C4-2B (cell line): ENCODE measurements around the gene ERGIC1.

Source experiments
- ZFX ChIP-seq: fragments of 450-650 bp; IDR thresholded peaks from 2 replicates; pipeline ENCODE4 v1.6.1; 2017
- TF ChIP-seq, protein P1 (sequence below): fragments of 450-650 bp; conservative IDR thresholded peaks from 2 replicates; pipeline ENCODE4 v1.5.1; 2017; ENCODE audit warnings: mild to moderate bottlenecking

DNA sequence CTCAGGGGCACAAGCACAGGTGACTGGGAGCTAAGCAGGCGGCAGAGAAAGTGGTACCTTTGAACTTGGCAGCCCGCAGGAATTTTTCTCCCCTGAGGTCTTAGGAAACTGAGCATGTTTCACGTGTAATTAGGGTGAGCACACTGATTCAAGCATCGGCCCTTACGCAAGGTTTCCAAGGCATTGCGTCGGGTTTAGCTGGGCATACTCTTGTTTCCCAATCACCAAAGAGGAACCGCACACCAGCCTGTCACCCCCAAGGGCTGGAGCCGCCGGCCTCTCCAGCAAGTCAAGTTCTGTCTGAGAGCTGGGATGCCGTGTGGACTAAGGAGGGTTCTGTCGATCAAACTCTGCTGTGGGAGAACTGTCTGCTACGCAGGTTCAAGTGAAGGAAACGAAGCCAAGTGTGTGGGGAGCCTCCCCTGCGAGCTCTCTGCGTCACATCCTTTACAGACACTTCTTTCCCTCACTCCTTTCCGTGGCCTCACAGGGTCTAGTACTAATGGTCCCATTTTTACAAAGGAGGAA is 53.0 kb downstream of the ERGIC1 start:
- TF ChIP-seq, protein P1, sequence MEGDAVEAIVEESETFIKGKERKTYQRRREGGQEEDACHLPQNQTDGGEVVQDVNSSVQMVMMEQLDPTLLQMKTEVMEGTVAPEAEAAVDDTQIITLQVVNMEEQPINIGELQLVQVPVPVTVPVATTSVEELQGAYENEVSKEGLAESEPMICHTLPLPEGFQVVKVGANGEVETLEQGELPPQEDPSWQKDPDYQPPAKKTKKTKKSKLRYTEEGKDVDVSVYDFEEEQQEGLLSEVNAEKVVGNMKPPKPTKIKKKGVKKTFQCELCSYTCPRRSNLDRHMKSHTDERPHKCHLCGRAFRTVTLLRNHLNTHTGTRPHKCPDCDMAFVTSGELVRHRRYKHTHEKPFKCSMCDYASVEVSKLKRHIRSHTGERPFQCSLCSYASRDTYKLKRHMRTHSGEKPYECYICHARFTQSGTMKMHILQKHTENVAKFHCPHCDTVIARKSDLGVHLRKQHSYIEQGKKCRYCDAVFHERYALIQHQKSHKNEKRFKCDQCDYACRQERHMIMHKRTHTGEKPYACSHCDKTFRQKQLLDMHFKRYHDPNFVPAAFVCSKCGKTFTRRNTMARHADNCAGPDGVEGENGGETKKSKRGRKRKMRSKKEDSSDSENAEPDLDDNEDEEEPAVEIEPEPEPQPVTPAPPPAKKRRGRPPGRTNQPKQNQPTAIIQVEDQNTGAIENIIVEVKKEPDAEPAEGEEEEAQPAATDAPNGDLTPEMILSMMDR: no peak
- no peak for TF ChIP-seq ZFX
